Activated effector memory CD4-positive, alpha-beta T cell treated with Interleukin-2 at 50 U/mL for 16 hours (primary cell): ENCODE measurements around the gene SH3PXD2B.

Source experiments
- DNase-seq: peaks from one replicate; pipeline ENCODE4 v3.0.0-alpha.2; 2020

The SH3PXD2B gene

DNA sequence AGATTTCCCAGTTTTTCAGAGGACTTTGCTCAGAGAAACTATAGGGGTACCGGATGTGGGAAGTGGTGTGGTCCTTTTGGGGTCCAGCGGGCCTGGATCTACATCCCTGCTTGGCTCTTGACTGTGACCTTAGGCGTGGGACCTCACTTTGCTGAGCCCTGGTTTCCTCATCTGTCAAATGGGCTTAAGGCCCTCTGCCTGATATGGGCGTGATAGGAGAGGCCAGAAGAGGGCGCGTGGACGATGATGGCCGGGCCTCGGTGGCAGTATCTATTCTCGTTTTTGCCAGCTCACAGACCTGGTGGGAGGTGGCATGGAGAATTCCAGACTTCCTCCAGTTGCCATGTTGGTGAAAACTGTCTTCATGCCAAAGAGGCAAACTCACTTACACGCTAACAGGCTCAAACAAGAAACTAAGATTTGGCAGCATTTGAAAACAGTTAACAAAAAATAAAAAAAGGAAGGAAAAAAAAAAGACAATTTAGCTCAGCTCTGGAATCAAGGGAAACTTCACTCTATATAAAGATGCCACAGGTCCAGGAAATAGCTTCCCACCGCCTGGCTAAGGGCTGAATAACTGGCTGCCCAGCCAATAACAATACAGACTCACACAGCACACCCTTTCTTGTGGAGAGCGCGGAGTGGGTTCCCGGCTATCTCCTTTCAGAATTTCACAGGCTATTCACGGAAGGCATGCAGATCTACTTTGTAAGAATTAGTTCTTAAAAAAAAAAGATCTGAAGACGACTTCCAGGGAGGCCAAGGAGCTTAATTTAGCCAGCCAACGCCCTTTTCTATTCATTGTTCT is 1.7 kb downstream of the SH3PXD2B start:
- DNase-seq = no peak

GRCh38 chr5:172451771-172452197 is 2.5 kb downstream of the SH3PXD2B start:
- no peak for DNase-seq

DNA sequence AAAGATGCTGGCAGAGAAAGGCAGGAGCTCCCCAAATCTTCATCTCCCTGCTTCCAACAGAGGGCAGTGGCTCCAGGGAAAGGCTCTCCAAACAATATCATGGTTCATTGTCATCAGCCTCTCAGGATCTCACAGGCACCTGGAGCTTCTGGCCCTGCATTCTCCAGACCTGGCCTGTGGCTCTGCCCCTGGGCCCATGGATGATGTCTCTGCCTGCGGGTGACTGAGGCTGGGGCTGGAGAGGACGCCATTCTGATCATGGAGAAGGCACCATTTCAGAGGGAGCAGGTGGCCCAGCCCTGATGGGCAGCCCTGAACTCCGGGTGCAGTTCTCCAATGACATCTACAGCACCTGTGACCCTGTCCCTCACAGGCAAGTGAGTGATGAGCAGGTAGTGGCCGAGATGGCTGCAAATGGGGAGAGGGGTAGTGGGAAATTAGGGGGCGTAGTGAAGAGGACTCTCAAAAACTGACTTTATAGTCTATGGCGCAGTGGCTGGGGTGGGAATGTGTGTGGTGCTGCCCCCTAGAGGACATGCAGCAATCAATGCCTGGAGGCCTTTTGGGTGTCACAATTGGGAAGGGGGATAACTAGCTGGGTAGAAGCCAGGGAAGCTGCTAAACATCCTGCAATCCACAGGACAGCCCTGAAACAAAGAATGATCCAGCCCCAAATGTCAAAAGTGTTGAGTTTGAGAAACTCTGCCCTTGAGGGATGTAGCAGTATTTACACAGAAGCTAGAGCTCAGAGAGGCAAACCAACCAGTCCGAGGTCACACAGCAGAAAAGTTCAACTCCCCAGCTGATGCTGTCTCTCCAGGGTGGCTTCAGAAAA is 3.2 kb downstream of the SH3PXD2B start:
- DNase-seq = peak; percentile 13

DNA sequence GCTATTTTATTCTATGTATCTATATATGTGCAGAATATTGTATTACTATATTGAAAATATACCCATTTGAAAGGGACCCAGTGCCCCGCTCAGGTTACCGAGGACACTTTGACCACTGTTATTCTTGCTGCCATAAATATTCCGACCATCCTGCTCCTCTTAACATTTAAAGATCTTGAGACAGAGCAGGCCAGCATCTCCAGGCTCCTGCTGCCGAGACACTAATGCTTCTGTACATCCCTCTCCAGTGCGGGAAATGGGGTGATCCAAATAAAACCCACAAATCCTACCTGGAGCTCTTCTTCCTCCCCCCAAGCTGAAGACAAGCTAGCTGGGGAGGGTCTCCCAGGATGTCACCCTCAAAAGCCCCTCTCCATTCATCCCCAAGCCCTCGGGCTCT is 3.9 kb downstream of the SH3PXD2B start:
- no peak for DNase-seq

DNA sequence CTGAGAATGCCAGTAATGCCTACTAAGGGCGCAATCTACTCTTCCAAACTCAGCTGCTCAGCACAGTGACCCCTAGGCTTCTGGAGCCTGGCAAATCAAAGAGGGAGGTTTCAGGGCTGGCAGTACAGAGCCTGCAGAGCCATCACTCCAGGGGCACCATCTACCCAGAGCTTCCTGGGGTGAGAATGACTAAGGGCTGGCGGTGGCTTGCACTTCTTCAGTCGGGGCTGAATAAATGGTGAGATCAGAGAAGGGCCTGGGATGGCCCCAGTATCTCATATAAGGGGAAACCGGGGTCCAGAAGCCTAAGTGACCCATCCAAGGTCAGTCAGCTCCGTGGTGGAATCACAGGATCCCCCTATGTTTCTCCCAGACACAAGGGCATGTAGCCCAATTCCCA is 5.3 kb downstream of the SH3PXD2B start:
- no peak for DNase-seq

- DNase-seq = no peak
Observed at GRCh38 chr5:172447646-172448365, 6.5 kb downstream of the SH3PXD2B start.

DNA sequence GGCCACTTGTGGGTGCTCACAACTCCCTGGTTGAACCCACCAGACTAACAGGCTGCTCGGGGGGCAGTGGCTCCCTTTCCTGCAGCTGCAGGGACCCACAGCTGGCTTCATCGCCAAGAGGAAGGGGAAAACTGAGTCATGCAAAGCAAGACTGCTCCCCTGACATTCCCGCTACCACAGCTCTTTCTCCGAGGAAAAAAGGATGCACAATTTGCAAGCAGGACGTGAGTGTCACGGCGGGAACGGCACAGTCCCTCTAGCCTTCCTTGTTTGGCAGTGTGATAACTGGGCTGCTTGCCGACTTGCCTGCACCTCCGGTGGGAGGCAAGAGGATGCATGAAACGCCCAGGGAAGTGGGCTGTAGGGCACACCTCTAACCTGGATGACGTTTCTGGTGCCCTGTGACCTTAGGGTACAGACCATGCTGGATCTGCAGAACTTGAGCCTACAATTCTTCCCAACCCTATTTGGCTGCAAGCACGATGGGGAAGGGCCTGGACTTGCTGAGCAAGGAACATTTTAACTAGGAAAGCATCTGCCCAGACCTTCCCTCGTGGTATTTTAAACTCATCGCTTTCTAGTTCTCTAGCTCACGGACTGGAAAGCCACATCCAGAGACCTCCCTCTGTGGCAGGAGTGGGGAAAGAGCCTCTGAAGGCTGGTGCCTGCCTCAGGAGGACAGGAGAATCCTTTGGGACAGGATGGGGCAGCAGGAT is 7.8 kb downstream of the SH3PXD2B start:
- no peak for DNase-seq

DNA sequence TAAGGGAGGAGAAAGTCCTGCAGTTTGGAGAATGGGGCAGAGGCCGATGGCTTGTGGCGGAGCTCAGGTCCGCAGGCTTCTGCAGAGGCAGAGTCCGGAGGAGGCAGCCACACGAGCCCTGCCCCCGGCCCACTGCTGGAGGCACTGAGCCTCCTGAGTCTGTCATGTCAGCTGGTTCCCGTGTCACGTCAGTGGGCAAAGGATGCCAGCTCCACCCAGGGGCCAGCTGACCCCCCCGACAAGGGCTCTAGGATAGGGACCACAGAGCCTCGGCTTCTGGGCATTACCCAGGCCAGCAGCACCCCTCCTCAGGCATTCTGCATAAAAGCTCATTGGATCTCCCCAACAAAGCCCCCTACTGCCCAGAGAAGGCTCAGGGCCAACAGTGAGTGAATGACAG is 8.5 kb downstream of the SH3PXD2B start:
- DNase-seq = no peak

DNA sequence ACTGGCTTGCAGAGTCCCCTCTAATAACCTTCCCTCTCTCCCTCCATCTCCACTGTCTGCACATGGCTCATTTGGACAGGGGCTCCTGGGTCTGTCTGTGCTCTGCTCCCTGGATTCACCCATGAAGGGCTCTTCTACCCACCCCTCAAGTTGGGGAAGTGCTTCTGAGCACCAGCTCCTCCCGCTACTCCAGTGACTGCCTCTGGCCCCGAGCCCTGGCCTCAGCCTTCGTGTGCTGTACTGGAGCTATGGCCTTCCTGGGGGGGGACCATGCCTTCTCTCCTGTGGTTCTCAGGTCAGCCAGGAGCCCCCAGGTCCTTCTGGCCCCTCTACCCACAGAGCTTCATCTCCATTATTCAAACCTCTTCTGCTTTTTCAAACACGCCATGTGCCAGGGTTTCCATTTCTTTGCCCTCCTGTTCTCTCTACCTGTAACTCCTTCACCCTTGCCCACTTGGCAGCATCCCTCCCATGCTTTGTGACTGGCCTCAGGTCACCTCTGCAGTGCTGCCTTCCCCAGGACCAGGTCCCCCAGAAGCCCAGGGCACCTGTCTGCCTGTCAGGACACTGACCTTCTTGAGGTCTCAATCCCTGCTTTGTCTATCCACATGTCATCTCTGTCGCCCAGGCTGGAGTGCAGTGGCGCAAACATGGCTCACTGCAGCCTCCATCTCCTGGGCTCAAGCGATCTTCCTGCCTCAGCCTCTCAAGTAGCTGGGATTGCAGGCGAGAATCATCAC is 9.5 kb downstream of the SH3PXD2B start:
- no peak for DNase-seq

GRCh38 chr5:172444110-172444510 is 10.2 kb downstream of the SH3PXD2B start:
- DNase-seq = no peak

- DNase-seq = no peak
Observed at GRCh38 chr5:172443441-172444109, 10.8 kb downstream of the SH3PXD2B start.

DNA sequence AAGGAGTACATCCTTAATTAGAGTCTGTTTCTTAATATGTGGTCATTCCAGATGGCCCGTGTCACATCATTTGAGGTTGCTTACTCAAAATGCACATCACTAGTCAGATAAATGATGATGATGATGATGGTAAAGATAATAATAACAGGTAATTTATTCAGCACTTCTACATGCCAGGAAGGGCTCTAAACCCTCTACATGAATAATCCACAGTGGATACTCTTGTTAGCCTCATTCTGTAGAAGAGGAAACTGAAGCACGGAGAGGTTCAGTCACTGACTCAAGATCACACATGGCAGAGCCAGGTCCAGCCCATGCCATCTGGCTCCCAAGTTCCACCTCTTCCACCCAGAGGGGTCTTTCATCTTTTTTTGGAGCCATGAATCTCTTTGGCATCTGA is 11.7 kb downstream of the SH3PXD2B start:
- DNase-seq = no peak

DNA sequence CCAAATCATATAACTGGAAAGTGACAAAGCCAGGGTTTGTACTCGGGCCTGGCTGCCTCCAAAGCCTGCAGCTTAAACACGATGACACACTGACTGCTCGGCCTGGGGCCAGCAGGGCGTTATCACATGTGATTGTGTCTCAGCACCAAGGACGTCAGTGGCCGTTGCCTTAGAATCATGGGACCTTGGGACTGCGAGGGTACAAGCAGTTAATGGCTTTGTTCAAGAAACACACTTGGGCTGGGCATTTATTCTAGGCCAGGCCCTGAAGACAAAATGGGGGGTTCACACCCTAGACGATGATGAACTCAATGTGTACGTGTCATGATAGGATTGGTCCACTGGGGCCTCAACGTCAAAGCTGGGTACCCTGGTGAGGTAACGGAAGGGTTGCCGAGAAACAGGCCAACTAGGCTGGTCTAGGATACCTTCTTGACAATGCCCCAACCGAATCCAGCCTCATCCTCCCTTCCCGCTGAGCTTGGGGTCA is 13.0 kb downstream of the SH3PXD2B start:
- no peak for DNase-seq

DNA sequence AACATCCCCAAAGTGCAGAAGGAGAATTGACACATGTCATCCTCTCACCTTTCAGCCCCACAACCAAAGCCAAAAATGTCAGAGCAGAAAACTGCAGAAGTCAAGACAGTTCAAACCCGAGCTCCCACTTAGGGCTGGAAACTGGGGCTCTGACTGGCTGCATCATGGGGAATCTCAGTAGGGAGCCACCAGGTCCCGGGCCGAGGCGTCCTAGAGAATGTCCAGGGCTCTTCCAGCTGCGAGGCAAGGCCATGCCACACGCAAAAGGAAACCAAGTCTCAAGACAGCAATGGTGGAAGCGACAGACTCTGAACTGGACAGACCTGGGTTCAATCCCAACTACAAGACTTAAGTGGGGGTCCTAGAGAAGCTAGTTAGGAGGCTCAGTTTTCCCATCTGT is 13.8 kb downstream of the SH3PXD2B start:
- DNase-seq = no peak

DNA sequence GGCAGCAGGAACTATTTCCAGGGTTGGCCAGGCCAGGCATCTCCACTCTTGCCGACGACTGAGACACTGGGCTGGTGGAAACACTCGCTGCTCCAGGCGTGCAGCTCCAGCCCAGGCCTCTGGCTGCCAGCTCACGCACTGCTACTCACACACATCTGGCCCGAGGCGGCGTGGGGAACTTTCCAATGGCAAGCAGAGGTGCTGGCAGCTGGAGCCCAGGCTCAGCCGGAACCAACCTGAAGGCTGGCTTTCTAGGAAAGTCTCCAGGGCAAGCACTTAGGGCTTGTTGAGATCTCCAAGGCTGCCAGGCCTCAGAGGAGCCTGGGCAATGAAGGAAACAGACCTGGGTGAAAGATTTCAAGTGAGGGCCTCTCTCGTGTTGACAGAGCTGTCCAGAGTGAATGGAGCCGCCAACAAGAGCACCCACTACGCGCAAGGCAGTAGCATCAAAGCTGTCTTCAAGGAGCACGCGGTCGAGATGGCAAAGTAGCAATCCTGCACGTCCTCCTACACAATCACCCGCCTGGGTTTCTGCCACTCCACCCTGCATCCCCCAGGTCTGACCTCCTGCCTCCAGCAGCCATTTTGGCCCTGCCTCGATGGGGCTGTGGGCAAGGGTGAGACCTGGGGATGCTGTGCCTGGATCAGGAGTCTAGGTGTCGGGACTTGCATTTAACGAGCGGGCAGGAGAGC is 14.4 kb downstream of the SH3PXD2B start:
- DNase-seq = no peak

DNA sequence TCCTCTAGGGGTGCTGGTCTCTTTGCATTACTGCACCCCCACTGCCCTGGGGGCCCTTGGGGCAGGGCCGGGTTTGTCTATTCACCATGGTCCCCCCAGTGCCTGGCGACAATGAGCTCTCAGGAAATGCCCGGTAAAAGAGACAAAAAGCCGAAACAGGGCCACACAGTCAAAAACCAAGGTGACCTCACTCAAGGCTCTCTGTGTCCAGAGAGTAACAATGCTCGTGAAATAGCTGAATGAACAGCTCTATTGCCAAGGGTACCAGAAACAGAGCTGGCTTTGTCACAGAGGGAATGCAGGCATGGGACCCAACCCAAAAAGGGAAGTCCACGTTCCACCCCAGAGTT is 16.0 kb downstream of the SH3PXD2B start:
- DNase-seq = no peak

- DNase-seq = no peak
Observed at GRCh38 chr5:172437445-172438318, 16.6 kb downstream of the SH3PXD2B start.

DNA sequence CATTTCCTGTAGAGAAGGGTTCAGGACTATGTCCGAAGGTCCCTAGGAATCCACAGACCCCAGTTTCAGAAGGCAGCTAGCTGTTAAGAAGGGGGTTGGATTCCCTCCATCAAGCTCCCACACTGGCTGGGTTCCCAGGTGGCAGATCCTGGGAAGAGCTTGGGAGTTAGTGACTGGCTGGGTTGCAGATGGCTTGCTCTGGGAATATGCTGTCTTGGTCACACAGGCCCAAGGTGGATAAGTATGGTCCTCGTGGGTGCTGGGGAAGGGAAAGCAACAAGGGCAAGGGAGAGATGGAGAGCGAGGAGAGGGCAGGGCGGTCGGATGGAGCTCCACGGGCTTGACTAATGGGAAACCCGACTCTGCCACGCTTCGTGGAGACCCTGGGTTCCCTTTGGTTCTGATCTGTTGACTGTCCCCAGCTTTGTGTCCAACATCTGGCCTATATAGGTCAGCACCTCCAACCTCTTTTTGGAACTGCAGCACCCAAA is 17.4 kb downstream of the SH3PXD2B start:
- DNase-seq = no peak

DNA sequence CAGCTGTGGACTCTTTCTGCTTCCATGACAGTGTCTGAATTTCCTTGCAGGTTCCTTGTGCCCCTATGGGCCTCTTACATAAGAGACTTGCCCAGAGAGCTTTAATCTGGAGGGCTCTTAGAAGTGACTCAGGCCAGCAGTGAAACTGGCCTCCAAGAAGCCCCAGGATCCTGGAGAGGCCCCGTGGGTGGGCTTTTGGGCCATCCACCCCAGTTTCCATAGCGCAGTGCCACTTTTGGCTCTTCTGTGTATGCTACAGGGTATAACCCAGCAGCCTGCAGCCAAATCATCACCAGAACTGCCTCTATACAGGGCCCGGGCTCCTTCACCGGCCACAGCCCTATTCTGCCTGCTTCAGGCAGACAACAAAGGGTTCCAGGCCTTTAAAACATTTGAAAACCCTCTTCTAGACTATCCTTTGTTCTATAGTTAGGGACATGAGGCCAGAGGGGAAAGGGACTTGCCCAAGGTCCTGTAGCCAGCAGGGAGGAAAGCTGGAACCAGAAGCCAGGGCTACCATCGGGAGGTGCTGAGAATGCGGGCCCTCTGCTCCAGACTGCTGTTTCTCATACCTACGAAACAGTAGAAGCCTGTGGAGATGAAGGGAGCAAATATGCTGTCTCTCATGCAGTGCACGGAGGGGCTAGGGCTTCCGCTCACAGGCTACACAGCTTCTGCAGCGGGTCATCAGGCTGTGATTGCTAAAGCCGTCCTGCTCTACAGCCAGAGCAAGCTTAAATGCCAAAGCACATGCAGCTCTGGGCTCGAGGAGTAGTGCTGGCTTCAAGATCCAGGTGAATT is 18.0 kb downstream of the SH3PXD2B start:
- no peak for DNase-seq
